GM12878 (cell line): Measurements from ENCODE around the gene MEN1. TPM values are rescaled to one million over a fixed set of nuclear protein-coding genes. Genes with fewer than 3 reads are reported as not detected.

Experiments
- ASH2L ChIP-seq: fragments of 300-600, 200-600 bp; sonication (generic); IDR thresholded peaks from 2 replicates; pipeline ENCODE4 v1.6.1; 2017; ENCODE audit warnings: low read depth, mild to moderate bottlenecking, borderline replicate concordance
- BCL11A ChIP-seq: IDR thresholded peaks from 2 replicates; pipeline ENCODE4 v1.6.1; 2011; ENCODE audit warnings: low read depth, low read length
- EGR1 ChIP-seq, 2 experiments: IDR thresholded peaks; 1 replicate in 1 of 2; 2 replicates in 1 of 2; pipeline ENCODE4 v1.6.1; 2011 to 2012; ENCODE audit warnings: low read depth in 2 of 2, low read length in 2 of 2, borderline replicate concordance in 1 of 2, mild to moderate bottlenecking in 1 of 2, moderate library complexity in 1 of 2
- FOXK2 ChIP-seq: fragments of 450-650 bp; IDR thresholded peaks from 2 replicates; pipeline ENCODE4 v1.6.1; 2017; ENCODE audit warnings: mild to moderate bottlenecking, moderate library complexity
- HDAC6 ChIP-seq: fragments of 200-600 bp; sonication (generic); IDR thresholded peaks from one replicate; pipeline ENCODE4 v1.8.0; 2017; ENCODE audit warnings: antibody characterized with exemption; ENCODE audit not compliant: unreplicated experiment
- SP1 ChIP-seq: IDR thresholded peaks from one replicate; pipeline ENCODE4 v1.6.1; 2011; ENCODE audit warnings: low read depth, low read length
- polyA plus RNA-seq, 11 experiments: library from polyadenylated mRNA; depleted of rRNA in 4 of 11; unstranded in 6 of 11; stranded (reverse) in 5 of 11; fragments of >200 nt; fragmentation: Nextera tagmentation in 4 of 11; fragmentation: Illumina TruSeq in 1 of 11; extraction: Ambion mirVana in 4 of 11; extraction: Trizol in 1 of 11; gene quantifications; 1 replicate in 1 of 11; 2 replicates in 10 of 11; pipeline versions ENCODE4 v1.2.1 to v1.2.3, GENCODE V29; 2011 to 2016; ENCODE audit warnings: inconsistent platforms in 2 of 11, missing spikeins in 2 of 11, low read depth in 1 of 11
- total RNA-seq, 4 experiments: library from RNA; depleted of rRNA in 3 of 4; stranded (reverse); fragments of >200 nt in 3 of 4; fragmentation: Illumina TruSeq in 1 of 4; extraction: Trizol in 1 of 4; gene quantifications; 2 replicates each; pipeline versions ENCODE4 v1.2.1 to v1.2.3, GENCODE V29; 2013 to 2021
- TF ChIP-seq, protein P1 (sequence below), 3 experiments: IDR thresholded peaks in 2 of 3; conservative IDR thresholded peaks in 1 of 3; 2 replicates each; pipeline ENCODE4 v1.5.1; 2011; ENCODE audit warnings: low read depth in 3 of 3, low read length in 3 of 3, mild to moderate bottlenecking in 3 of 3, control low read depth in 2 of 3, moderate library complexity in 2 of 3, inconsistent platforms in 1 of 3, mixed read lengths in 1 of 3; ENCODE audit not compliant: control insufficient read depth in 2 of 3, insufficient read depth in 1 of 3; ENCODE audit errors: extremely low read depth in 1 of 3
- TF ChIP-seq, protein P2 (sequence below): fragments of 450-650 bp; formaldehyde crosslinking; IDR thresholded peaks from 2 replicates; pipeline ENCODE4 v1.5.0; 2022; ENCODE audit warnings: mild to moderate bottlenecking, missing genetic modification characterization

Gene MEN1
- total and polyA plus RNA-seq, 10 of the 15 experiments (the other 5 are each of a cell fraction or from before 2014, with no cell fraction given), result 2.5 to 39.7 (median 20.7) TPM

DNA sequence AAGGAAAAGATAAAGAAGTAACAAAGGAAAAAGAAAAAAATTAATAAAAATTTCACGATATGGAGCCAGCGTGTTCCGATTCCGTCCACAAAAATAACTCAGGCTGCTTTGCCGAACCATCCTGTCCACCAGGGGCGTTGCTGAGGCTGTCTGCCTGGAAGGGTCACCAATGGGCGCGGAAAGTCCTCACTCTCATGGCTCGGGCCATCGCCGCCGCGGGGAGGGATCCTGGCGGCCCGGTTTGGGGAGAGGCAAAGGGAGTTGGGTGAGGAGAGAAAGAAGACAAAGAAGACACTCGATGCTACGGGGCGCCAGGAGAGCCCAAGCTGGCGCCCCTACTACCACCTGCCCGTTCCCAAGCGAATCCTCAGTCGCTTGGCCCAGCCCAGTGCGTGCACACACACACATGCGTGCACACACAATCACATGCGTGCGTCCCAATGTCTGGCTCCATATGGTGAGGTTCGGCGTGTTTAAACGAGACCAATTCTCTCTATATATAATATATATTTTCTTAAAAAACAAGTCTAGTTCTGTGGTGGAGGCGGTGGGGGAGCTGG, 45.0 kb downstream of the MEN1 start (continued):
- TF ChIP-seq EGR1 (IDR thresholded peaks at IDR 0.05; ENCODE audit: borderline replicate concordance in 1 of 2, low read depth in 2 of 2, low read length in 2 of 2) (no peak), ASH2L (no peak), BCL11A (no peak), FOXK2 (no peak), SP1 (no peak), HDAC6 (no peak)
- TF ChIP-seq, protein P1, sequence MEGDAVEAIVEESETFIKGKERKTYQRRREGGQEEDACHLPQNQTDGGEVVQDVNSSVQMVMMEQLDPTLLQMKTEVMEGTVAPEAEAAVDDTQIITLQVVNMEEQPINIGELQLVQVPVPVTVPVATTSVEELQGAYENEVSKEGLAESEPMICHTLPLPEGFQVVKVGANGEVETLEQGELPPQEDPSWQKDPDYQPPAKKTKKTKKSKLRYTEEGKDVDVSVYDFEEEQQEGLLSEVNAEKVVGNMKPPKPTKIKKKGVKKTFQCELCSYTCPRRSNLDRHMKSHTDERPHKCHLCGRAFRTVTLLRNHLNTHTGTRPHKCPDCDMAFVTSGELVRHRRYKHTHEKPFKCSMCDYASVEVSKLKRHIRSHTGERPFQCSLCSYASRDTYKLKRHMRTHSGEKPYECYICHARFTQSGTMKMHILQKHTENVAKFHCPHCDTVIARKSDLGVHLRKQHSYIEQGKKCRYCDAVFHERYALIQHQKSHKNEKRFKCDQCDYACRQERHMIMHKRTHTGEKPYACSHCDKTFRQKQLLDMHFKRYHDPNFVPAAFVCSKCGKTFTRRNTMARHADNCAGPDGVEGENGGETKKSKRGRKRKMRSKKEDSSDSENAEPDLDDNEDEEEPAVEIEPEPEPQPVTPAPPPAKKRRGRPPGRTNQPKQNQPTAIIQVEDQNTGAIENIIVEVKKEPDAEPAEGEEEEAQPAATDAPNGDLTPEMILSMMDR (IDR thresholded peaks at IDR 0.05 in 2 of 3, conservative IDR thresholded peaks at IDR 0.05 in 1 of 3; ENCODE audit: control insufficient read depth in 2 of 3, extremely low read depth in 1 of 3, insufficient read depth in 1 of 3, low read depth in 3 of 3, low read length in 3 of 3), result peak in 2 of 3 experiments; percentile 8 to 18; a peak in 1 of 6 replicates
- TF ChIP-seq, protein P2, sequence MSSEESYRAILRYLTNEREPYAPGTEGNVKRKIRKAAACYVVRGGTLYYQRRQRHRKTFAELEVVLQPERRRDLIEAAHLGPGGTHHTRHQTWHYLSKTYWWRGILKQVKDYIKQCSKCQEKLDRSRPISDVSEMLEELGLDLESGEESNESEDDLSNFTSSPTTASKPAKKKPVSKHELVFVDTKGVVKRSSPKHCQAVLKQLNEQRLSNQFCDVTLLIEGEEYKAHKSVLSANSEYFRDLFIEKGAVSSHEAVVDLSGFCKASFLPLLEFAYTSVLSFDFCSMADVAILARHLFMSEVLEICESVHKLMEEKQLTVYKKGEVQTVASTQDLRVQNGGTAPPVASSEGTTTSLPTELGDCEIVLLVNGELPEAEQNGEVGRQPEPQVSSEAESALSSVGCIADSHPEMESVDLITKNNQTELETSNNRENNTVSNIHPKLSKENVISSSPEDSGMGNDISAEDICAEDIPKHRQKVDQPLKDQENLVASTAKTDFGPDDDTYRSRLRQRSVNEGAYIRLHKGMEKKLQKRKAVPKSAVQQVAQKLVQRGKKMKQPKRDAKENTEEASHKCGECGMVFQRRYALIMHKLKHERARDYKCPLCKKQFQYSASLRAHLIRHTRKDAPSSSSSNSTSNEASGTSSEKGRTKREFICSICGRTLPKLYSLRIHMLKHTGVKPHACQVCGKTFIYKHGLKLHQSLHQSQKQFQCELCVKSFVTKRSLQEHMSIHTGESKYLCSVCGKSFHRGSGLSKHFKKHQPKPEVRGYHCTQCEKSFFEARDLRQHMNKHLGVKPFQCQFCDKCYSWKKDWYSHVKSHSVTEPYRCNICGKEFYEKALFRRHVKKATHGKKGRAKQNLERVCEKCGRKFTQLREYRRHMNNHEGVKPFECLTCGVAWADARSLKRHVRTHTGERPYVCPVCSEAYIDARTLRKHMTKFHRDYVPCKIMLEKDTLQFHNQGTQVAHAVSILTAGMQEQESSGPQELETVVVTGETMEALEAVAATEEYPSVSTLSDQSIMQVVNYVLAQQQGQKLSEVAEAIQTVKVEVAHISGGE (CRISPR knock-in tag), result no peak
